Natural killer cell treated with Interleukin-12 subunit alpha and Interleukin-12 subunit beta and Interleukin-15 and Interleukin-18, amount 100 ng/mL, for 72 hours (primary cell): ENCODE results near the gene OBI1. TPM values are rescaled to one million over a fixed set of nuclear protein-coding genes. Genes with fewer than 3 reads are reported as not detected.

ENCODE experiments used
- ATAC-seq, 2 donors: fragments of 150-1000 bp; cut with Tn5 transposase in 1 of 2; sonication (Bioruptor Pico), chemical (Tn5 transposase) in 1 of 2; 2 replicates each; pipeline ENCODE4 v1.10.0; 2021
- DNase-seq: peaks from one replicate; pipeline ENCODE4 v3.0.0; 2022; ENCODE audit warnings: low spot score
- H3K27ac Mint-ChIP-seq, 2 donors: 1 replicate in 1 of 2; 2 replicates in 1 of 2; pipeline ENCODE4 v1.8.0; 2022; ENCODE audit warnings: mixed read lengths in 2 of 2, mild to moderate bottlenecking in 1 of 2, moderate library complexity in 1 of 2
- H3K27me3 Mint-ChIP-seq, 2 donors: 1 replicate in 1 of 2; 2 replicates in 1 of 2; pipeline ENCODE4 v1.8.0; 2022; ENCODE audit warnings: mixed read lengths in 2 of 2
- H3K36me3 Mint-ChIP-seq: one replicate; pipeline ENCODE4 v1.8.0; 2022; ENCODE audit warnings: mixed read lengths
- H3K4me1 Mint-ChIP-seq, 2 donors: 1 replicate in 1 of 2; 2 replicates in 1 of 2; pipeline ENCODE4 v1.8.0; 2022; ENCODE audit warnings: low read depth in 2 of 2, mixed read lengths in 2 of 2, mild to moderate bottlenecking in 1 of 2
- H3K4me3 Mint-ChIP-seq: one replicate; pipeline ENCODE4 v1.8.0; 2022; ENCODE audit warnings: mixed read lengths
- H3K9me3 Mint-ChIP-seq: 2 replicates; pipeline ENCODE4 v1.8.0; 2022; ENCODE audit warnings: mixed read lengths
- total RNA-seq, 2 donors: library from RNA; stranded (reverse); gene quantifications; one replicate each; pipeline ENCODE4 v1.2.3, GENCODE V29; 2022

OBI1 gene
- total RNA-seq, 2 donors from 2014 or later, result 16.9 to 19.6 TPM

DNA sequence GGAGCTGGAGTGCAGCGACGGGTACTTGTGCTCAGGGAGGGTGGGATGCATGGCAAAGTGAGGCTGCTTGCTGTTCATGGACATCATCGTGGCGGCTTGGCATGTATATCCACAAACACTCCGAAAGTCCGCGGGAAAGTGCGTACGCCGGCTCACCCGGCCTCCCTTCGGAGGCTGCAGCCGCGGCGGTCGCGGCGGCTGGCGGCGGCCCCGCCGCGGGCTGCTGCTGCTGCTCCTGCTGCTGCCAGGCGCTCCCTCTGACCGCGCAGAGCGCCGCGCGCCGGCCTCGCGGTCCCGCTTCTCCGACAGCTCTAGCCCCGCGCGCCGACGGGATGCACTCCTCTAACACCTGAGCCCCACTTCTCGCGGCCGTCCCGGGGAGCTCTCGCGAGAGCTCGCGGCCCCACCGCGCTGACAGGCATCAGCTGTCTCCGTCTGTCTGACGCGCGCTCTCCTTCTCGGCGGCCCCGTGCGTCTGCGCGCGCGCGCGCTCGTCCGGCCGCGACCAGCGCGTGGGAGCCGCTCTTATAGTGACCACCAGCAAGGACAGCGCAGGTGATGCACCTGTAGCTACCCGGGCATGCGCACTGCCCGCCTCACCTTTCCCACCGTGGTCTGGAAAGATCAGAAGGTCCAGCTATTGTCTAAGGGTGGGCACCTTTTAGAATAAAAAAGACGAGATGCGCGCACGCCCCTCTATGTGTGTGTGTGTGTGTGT lies 55.6 kb downstream of the OBI1 start, which contains the start of gene POU4F1:
POU4F1 (minus strand) TSS at position 313 of the 718 bp plus-strand sequence; CDS start at position 87, 226 bp downstream.
- Mint-ChIP-seq H3K36me3 (no peaks in the 10 kb centered on the region), H3K27ac (no peak within 1 kb of the TSS), H3K9me3 (no peaks in the 10 kb centered on the region), H3K27me3 (peaks cover 64 to 87% of the 10 kb centered on the region in 2 donors), H3K4me3 (peak within 1 kb of the TSS; percentile 88), H3K4me1 (peaks cover 28 to 38% of the 10 kb centered on the region in 2 donors)
- ATAC-seq, result peak; percentile 91 to 93
- DNase-seq, result peak; percentile 76

- no peaks in the 10 kb centered on the region for H3K36me3 Mint-ChIP-seq
- H3K27ac Mint-ChIP-seq, result no peak overlapping the region
- DNase-seq (no peak), ATAC-seq (peak; percentile 43 to 46)
- H3K4me1 Mint-ChIP-seq, result peaks cover 24 to 34% of the 10 kb centered on the region in 2 donors
- peaks cover 61 to 83% of the 10 kb centered on the region in 2 donors for H3K27me3 Mint-ChIP-seq
- peak overlapping the region; percentile 88 for H3K4me3 Mint-ChIP-seq
- no peaks in the 10 kb centered on the region for H3K9me3 Mint-ChIP-seq
Observed at GRCh38 chr13:78602561-78603239, 56.3 kb downstream of the OBI1 start.

- DNase-seq, result no peak
- Mint-ChIP-seq H3K4me3 (peak overlapping the region; percentile 88), H3K27ac (no peak overlapping the region), H3K9me3 (no peaks in the 10 kb centered on the region), H3K4me1 (peaks cover 22 to 34% of the 10 kb centered on the region in 2 donors), H3K27me3 (peaks cover 62 to 86% of the 10 kb centered on the region in 2 donors), H3K36me3 (no peaks in the 10 kb centered on the region)
- ATAC-seq, result no peak
Observed at GRCh38 chr13:78601874-78602560, 56.9 kb downstream of the OBI1 start.

DNA sequence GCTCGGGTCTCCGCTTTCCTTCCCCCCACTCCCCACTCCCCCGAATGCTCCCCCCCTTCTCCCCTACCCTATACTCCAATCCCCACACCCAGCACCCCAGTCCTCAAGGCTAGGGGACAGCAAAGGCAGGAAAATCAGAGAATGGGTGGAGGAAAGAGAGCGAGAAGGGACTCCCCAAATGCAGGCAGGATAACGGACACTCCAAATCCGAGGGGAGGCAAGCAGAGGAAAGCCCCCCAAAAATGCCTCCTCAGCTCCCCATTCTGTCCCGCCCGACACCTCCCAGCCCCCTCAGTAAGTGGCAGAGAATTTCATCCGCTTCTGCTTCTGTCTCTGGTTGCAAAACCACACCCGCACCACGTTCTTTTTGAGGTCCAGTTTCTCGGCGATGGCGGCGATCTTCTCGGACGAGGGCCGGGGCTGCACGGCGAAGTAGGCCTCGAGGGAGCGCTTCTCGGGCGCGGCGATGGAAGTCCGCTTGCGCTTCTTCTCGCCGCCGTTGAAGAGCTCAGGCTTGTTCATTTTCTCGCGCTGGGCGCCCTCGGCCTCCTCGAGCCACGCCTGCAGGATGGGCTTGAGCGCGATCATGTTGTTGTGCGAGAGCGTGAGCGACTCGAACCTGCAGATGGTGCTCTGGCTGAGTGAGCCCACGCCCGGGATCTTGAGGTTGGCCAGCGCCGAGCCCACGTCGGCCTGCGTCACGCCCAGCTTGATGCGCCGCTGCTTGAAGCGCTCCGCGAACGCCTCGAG lies 57.7 kb downstream of the OBI1 start:
- H3K27ac Mint-ChIP-seq, result no peak overlapping the region
- H3K27me3 Mint-ChIP-seq, result peaks cover 57 to 82% of the 10 kb centered on the region in 2 donors
- no peaks in the 10 kb centered on the region for H3K36me3 Mint-ChIP-seq
- ATAC-seq (peak in 1 of 2 donors; percentile 26), DNase-seq (no peak)
- H3K9me3 Mint-ChIP-seq, result no peaks in the 10 kb centered on the region
- peak overlapping the region; percentile 49 for H3K4me3 Mint-ChIP-seq
- H3K4me1 Mint-ChIP-seq, result peaks cover 19 to 29% of the 10 kb centered on the region in 2 donors

DNA sequence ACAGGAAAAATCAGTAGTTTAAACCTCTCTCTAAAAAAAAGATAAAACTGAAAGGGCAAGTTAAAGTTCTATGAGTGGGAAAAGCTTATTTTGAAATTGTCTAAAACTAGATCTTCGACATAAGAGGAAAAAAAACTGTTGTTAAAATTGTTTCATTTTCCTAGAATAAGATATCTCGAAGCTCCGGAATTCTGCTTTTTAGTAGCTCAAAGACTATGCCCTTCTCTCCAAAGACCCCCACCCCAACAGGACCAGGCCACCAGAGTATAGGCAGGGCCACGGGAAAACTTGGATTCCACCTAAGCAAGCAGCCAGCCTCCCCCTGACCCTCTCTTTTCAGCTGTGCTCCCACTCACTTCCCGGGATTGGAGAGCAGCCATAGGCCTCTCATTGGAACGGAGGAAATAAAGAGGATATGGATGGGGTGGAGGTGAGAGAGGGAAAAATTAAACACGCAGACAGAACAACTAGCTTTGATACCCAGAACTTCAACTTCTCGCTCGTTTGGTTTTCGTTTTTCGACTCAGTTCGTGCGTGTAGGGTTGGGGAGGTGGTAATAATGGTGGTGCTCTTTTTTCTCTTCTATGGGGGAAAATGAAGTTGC lies 58.6 kb downstream of the OBI1 start:
- Mint-ChIP-seq H3K36me3 (no peaks in the 10 kb centered on the region), H3K9me3 (no peaks in the 10 kb centered on the region), H3K27me3 (peaks cover 52 to 75% of the 10 kb centered on the region in 2 donors), H3K4me1 (peaks cover 21 to 26% of the 10 kb centered on the region in 2 donors), H3K27ac (no peak overlapping the region), H3K4me3 (peak overlapping the region; percentile 49)
- no peak for DNase-seq
- no peak for ATAC-seq

DNA sequence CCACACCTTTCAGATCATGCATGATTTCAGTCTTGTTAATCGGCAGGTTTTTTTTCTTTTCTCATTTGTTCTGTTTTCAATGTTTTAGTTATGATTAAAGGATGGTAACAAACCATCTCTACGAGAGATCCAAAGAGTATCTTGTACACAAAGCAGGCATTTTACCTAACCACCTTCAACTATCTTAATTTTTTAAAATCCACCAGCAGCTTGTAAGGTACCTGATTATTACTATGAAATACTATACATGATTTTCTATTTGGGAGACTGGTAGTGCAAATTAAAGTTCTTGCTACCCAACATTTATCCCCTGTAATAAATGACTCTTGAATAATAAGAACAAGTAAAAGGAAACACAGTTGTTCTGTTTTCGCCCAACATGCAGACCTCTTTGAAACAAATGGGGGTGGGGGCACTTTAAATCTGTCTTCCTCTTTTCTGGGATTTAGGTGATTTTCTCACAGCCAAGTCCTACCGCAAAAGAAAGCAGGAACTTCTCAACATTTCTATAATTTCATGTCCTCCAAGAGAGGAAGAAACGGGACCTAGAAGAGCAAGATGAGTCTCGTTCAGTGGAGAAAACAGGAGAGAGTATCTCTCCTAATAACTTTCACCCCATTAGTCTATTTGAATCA lies 59.2 kb downstream of the OBI1 start:
- no peak overlapping the region for H3K27ac Mint-ChIP-seq

GRCh38 chr13:78598966-78599644 lies 59.9 kb downstream of the OBI1 start:
- Mint-ChIP-seq H3K4me1 (peaks cover 21 to 24% of the 10 kb centered on the region in 2 donors), H3K27me3 (peaks cover 53 to 76% of the 10 kb centered on the region in 2 donors), H3K4me3 (no peak overlapping the region), H3K36me3 (no peaks in the 10 kb centered on the region), H3K27ac (no peak overlapping the region), H3K9me3 (no peaks in the 10 kb centered on the region)
- no peak for ATAC-seq
- DNase-seq, result no peak

More for the DNA sequence above, 59.2 kb downstream of the OBI1 start:
- no peak overlapping the region for H3K4me3 Mint-ChIP-seq
- H3K4me1 Mint-ChIP-seq, result peaks cover 24 to 26% of the 10 kb centered on the region in 2 donors
- DNase-seq, result no peak
- H3K9me3 Mint-ChIP-seq, result no peaks in the 10 kb centered on the region
- peaks cover 53 to 76% of the 10 kb centered on the region in 2 donors for H3K27me3 Mint-ChIP-seq
- no peak for ATAC-seq
- H3K36me3 Mint-ChIP-seq, result no peaks in the 10 kb centered on the region

- Mint-ChIP-seq H3K27me3 (peaks cover 55 to 77% of the 10 kb centered on the region in 2 donors), H3K27ac (no peak overlapping the region), H3K4me3 (no peak overlapping the region), H3K4me1 (peaks cover 13 to 17% of the 10 kb centered on the region in 2 donors), H3K36me3 (no peaks in the 10 kb centered on the region), H3K9me3 (no peaks in the 10 kb centered on the region)
- ATAC-seq (no peak), DNase-seq (no peak)
Observed at GRCh38 chr13:78598116-78598781, 60.7 kb downstream of the OBI1 start.

DNA sequence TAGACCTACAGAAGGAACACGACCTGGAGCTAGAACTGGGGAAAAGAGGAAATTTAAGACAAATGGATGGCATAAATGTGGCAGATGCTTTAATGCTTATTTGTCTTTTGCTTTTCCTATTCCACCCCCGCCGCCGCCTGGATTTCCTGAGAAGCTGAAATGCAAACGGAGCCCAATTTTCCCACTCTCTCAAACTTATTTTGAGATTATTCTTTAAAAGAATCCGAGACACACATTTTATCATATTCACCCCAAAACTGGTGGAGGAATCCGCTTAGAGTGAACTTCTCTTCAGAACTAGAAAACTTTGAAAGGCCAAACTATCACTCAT lies 61.4 kb downstream of the OBI1 start:
- DNase-seq (no peak), ATAC-seq (no peak)
- Mint-ChIP-seq H3K4me1 (peaks cover 9 to 13% of the 10 kb centered on the region in 2 donors), H3K27me3 (peaks cover 58 to 78% of the 10 kb centered on the region in 2 donors), H3K36me3 (no peaks in the 10 kb centered on the region), H3K27ac (no peak overlapping the region), H3K9me3 (no peaks in the 10 kb centered on the region), H3K4me3 (no peak overlapping the region)

DNA sequence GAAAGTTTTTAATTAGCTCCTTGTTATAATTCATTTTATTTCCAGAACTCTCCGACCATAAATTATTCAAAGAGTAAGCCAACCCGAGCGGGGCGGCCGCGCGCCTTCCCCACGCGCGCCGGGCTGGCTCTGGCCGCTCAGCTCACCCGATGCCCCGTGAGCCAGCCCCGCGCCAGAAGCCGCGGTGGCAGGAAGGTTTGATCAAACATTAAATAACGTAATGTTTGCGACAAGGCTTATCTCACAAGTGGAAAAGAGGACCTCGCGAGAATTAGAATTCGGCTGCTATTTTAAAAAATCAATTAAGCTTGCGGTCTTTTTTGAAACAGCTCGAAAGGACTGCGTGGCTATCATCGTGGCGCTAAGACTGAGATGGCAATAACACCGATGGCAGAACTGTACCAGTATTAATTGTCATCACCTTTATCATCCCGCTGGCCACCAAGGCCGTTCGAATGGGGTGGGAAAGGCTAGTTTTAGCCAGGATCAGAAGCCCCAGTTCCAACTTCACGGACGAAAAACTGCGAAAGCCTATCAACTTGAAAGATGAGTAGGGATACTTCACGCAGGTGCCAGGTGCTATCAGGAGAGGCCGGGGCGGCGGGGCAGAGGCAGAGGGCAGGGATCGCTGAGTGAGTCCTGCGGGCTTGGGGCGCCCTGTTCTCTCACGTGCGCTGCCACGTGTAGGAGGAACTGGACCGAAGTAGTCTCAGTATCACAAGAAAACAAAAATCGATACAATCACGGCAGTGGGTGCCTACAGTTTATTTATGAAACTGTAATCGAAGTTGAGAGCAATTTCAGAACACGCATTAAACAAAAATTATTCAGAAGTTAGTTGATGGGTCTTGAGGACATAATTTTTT lies 62.0 kb downstream of the OBI1 start:
- Mint-ChIP-seq H3K36me3 (no peaks in the 10 kb centered on the region), H3K27me3 (peaks cover 59 to 79% of the 10 kb centered on the region in 2 donors), H3K9me3 (no peaks in the 10 kb centered on the region), H3K4me3 (no peak overlapping the region), H3K27ac (no peak overlapping the region), H3K4me1 (peaks cover 5 to 10% of the 10 kb centered on the region in 2 donors)
- no peak for DNase-seq
- no peak for ATAC-seq

DNA sequence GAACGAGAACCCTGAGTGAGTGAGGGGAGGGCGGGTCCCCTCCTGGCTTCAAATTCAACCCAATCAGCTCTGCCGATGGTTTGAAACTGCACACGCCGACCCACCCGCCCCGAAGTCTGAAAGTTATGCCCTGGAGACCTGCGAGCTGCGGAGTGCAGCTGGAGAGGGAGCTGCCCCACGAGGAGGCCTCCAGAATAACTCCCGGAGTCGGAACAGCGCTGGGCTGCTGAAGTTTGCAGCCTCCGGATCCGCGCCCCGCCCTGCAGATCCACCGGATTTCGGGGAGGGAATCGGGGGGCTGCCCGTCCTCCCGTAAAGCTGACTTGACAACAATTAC lies 62.6 kb downstream of the OBI1 start:
- DNase-seq (no peak), ATAC-seq (no peak)
- Mint-ChIP-seq H3K4me1 (peaks cover 5 to 10% of the 10 kb centered on the region in 2 donors), H3K27me3 (peaks cover 59 to 82% of the 10 kb centered on the region in 2 donors), H3K4me3 (no peak overlapping the region), H3K27ac (no peak overlapping the region), H3K9me3 (no peaks in the 10 kb centered on the region), H3K36me3 (no peaks in the 10 kb centered on the region)
